ENCODE data around the gene TENT5C.

The TENT5C gene

DNA sequence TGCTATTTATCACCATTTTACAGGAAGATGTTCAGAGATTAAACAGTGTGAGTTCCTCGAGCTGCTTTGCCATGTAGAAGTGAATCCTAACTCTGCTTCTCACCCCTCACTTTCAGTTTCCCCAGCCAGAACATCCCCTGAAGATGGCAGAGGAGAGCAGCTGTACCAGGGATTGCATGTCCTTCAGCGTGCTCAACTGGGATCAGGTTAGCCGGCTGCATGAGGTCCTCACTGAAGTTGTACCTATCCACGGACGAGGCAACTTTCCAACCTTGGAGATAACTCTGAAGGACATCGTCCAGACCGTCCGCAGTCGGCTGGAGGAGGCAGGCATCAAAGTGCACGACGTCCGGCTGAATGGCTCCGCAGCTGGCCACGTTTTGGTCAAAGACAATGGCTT, 16.9 kb downstream of the TENT5C start:
- Histone ChIP-seq H3K4me3 (ENCODE audit: insufficient read length, low read depth) (no peak overlapping the region), H3K9ac (ENCODE audit: insufficient read length, low read depth) (no peak overlapping the region), H3K27me3 (ENCODE audit: insufficient read depth, insufficient read length) (no peaks in the 10 kb centered on the region), H3K36me3 (ENCODE audit: insufficient read depth, insufficient read length, low read length) (peaks cover 12% of the 10 kb centered on the region), H3K4me1 (ENCODE audit: insufficient read depth, insufficient read length) (no peaks in the 10 kb centered on the region), H3K9me3 (ENCODE audit: insufficient read depth, low read length) (no peaks in the 10 kb centered on the region)
- TF ChIP-seq SUZ12 (IDR thresholded peaks at IDR 0.05; ENCODE audit: extremely low read depth, insufficient read depth, insufficient read length) (no peak), YY1 (IDR thresholded peaks at IDR 0.05; ENCODE audit: insufficient read depth, insufficient read length) (no peak), ZNF274 (IDR thresholded peaks at IDR 0.05; ENCODE audit: low read depth, low read length) (no peak)
- no peak for DNase-seq (ENCODE audit: low read depth, low spot score)

DNA sequence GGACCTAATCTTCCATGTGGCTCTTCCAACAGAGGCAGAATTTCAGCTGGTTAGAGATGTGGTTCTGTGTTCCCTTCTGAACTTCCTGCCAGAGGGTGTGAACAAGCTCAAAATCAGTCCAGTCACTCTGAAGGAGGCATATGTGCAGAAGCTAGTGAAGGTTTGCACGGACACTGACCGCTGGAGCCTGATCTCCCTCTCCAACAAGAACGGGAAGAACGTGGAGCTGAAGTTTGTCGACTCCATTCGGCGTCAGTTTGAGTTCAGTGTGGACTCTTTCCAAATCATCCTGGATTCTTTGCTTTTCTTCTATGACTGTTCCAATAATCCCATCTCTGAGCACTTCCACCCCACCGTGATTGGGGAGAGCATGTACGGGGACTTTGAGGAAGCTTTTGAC, 17.3 kb downstream of the TENT5C start:
- TF ChIP-seq ZNF274 (IDR thresholded peaks at IDR 0.05; ENCODE audit: low read depth, low read length) (no peak), YY1 (IDR thresholded peaks at IDR 0.05; ENCODE audit: insufficient read depth, insufficient read length) (no peak), SUZ12 (IDR thresholded peaks at IDR 0.05; ENCODE audit: extremely low read depth, insufficient read depth, insufficient read length) (no peak)
- no peak for DNase-seq (ENCODE audit: low read depth, low spot score)
- H3K4me3 ChIP-seq (ENCODE audit: insufficient read length, low read depth) = no peak overlapping the region
- no peaks in the 10 kb centered on the region for H3K9me3 ChIP-seq (ENCODE audit: insufficient read depth, low read length)
- H3K4me1 ChIP-seq (ENCODE audit: insufficient read depth, insufficient read length) = no peaks in the 10 kb centered on the region
- no peaks in the 10 kb centered on the region for H3K27me3 ChIP-seq (ENCODE audit: insufficient read depth, insufficient read length)
- peaks cover 12% of the 10 kb centered on the region for H3K36me3 ChIP-seq (ENCODE audit: insufficient read depth, insufficient read length, low read length)
- H3K9ac ChIP-seq (ENCODE audit: insufficient read length, low read depth) = no peak overlapping the region

DNA sequence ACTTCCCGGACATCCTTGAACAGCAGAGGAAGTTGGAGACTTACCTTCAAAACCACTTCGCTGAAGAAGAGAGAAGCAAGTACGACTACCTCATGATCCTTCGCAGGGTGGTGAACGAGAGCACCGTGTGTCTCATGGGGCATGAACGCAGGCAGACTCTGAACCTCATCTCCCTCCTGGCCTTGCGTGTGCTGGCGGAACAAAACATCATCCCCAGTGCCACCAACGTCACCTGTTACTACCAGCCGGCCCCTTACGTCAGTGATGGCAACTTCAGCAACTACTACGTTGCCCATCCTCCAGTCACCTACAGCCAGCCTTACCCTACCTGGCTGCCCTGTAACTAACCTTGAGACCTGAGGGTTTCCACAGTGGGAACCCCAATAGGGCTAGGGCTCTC, 17.9 kb downstream of the TENT5C start:
- Histone ChIP-seq H3K36me3 (ENCODE audit: insufficient read depth, insufficient read length, low read length) (peaks cover 12% of the 10 kb centered on the region), H3K9me3 (ENCODE audit: insufficient read depth, low read length) (no peaks in the 10 kb centered on the region), H3K4me1 (ENCODE audit: insufficient read depth, insufficient read length) (no peaks in the 10 kb centered on the region), H3K9ac (ENCODE audit: insufficient read length, low read depth) (no peak overlapping the region), H3K4me3 (ENCODE audit: insufficient read length, low read depth) (no peak overlapping the region), H3K27me3 (ENCODE audit: insufficient read depth, insufficient read length) (no peaks in the 10 kb centered on the region)
- no peak for DNase-seq (ENCODE audit: low read depth, low spot score)
- TF ChIP-seq ZNF274 (IDR thresholded peaks at IDR 0.05; ENCODE audit: low read depth, low read length) (no peak), YY1 (IDR thresholded peaks at IDR 0.05; ENCODE audit: insufficient read depth, insufficient read length) (no peak), SUZ12 (IDR thresholded peaks at IDR 0.05; ENCODE audit: extremely low read depth, insufficient read depth, insufficient read length) (no peak)

DNA sequence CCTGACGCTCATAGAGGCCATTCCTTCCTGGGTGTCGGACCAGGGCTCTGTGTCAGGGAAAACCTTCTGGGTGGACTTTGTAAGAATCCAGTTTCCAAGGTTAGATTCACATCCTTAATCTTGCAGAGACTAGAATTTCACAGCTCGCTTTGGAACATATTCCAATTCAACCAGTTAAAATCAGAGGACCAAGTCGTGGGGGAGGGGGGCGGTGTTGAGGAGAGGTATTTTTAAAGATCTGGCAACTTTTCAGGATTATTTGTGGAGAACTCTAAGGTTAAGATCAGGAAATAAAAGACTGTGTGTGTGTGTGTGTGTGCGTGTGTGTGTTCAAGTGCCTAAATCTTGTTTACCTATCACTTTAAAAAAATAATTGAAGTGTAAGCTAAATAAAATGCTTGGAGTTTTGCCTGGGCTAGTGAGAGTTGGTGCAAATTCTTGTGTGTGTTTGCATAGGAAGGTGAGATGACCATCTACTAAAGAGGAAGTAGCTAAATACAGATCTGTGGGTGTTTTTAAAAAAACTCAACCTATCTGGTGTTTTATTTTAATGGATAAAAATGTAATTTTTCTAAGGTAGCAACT, 21.8 kb downstream of the TENT5C start:
- Histone ChIP-seq H3K9me3 (ENCODE audit: insufficient read depth, low read length) (no peaks in the 10 kb centered on the region), H3K4me3 (ENCODE audit: insufficient read length, low read depth) (no peak overlapping the region), H3K36me3 (ENCODE audit: insufficient read depth, insufficient read length, low read length) (peaks cover 12% of the 10 kb centered on the region), H3K27me3 (ENCODE audit: insufficient read depth, insufficient read length) (no peaks in the 10 kb centered on the region), H3K9ac (ENCODE audit: insufficient read length, low read depth) (no peak overlapping the region), H3K4me1 (ENCODE audit: insufficient read depth, insufficient read length) (no peaks in the 10 kb centered on the region)
- no peak for DNase-seq (ENCODE audit: low read depth, low spot score)
- TF ChIP-seq ZNF274 (IDR thresholded peaks at IDR 0.05; ENCODE audit: low read depth, low read length) = no peak
- no peak for TF ChIP-seq SUZ12 (IDR thresholded peaks at IDR 0.05; ENCODE audit: extremely low read depth, insufficient read depth, insufficient read length)
- no peak for TF ChIP-seq YY1 (IDR thresholded peaks at IDR 0.05; ENCODE audit: insufficient read depth, insufficient read length)

DNA sequence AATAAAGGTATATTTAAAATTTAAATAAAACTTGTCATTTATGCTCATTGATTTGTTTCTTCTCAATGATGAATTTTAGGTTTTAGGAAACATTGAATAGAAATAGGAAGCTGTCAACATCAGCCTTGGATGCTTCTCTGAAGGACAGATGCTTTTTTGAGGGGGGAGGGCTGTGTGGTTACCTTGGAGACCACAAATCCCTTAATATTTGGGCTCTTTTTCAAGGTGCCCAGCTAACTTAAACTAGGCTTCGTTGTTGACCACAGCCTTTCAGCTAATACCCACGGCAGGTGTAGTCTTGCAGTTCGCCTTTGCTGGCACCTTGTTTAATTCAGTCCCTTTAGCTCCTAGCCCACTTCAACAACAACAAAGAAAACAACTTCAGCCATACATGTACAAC, 22.5 kb downstream of the TENT5C start:
- Histone ChIP-seq H3K36me3 (ENCODE audit: insufficient read depth, insufficient read length, low read length) (peaks cover 4% of the 10 kb centered on the region), H3K9me3 (ENCODE audit: insufficient read depth, low read length) (no peaks in the 10 kb centered on the region), H3K4me3 (ENCODE audit: insufficient read length, low read depth) (no peak overlapping the region), H3K27me3 (ENCODE audit: insufficient read depth, insufficient read length) (no peaks in the 10 kb centered on the region), H3K4me1 (ENCODE audit: insufficient read depth, insufficient read length) (peaks cover 6% of the 10 kb centered on the region), H3K9ac (ENCODE audit: insufficient read length, low read depth) (no peak overlapping the region)
- TF ChIP-seq SUZ12 (IDR thresholded peaks at IDR 0.05; ENCODE audit: extremely low read depth, insufficient read depth, insufficient read length) (no peak), ZNF274 (IDR thresholded peaks at IDR 0.05; ENCODE audit: low read depth, low read length) (no peak), YY1 (IDR thresholded peaks at IDR 0.05; ENCODE audit: insufficient read depth, insufficient read length) (no peak)
- DNase-seq (ENCODE audit: low read depth, low spot score) = no peak

DNA sequence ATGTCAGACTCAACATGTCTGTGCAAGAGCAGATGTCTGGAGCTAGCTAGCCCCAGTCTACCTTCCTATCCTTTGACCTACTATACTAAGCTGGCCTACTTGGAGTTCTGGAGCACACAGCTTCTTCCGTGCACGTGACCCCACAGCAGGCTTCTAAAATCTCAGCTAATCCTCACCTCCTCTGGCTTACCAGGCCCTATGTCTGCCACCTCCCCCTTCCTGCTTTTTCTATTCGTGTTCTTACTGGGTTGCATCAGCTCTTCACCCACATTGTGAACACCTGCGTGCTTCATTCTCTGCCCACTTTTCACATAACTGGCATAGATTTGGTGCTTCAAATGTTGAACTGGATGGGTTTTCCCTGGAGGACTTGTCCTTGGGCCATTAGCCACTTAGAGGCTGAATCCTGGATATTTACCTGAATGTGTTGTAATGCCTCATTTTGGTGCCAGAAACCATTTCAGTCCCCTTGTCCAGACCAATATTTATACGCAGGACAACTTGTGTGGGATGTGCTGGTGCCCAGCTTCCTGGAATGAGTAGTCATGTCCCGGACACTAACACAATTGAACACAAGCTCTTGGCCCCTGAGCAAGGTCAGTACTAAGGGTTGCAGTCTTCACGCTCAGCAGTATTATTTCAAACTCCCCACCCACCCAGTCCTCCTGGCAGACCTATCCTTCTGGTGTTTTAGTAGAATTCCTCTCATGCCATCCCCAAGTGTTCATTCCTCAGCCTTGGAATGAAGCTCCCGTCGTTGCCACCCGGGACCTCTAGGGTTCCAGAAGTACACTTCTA, 24.0 kb downstream of the TENT5C start:
- no peaks in the 10 kb centered on the region for H3K9me3 ChIP-seq (ENCODE audit: insufficient read depth, low read length)
- H3K9ac ChIP-seq (ENCODE audit: insufficient read length, low read depth) = no peak overlapping the region
- H3K4me3 ChIP-seq (ENCODE audit: insufficient read length, low read depth) = no peak overlapping the region
- DNase-seq (ENCODE audit: low read depth, low spot score) = no peak
- TF ChIP-seq YY1 (IDR thresholded peaks at IDR 0.05; ENCODE audit: insufficient read depth, insufficient read length) (no peak), SUZ12 (IDR thresholded peaks at IDR 0.05; ENCODE audit: extremely low read depth, insufficient read depth, insufficient read length) (no peak), ZNF274 (IDR thresholded peaks at IDR 0.05; ENCODE audit: low read depth, low read length) (no peak)
- H3K36me3 ChIP-seq (ENCODE audit: insufficient read depth, insufficient read length, low read length) = no peaks in the 10 kb centered on the region
- H3K27me3 ChIP-seq (ENCODE audit: insufficient read depth, insufficient read length) = no peaks in the 10 kb centered on the region
- H3K4me1 ChIP-seq (ENCODE audit: insufficient read depth, insufficient read length) = peaks cover 8% of the 10 kb centered on the region

DNA sequence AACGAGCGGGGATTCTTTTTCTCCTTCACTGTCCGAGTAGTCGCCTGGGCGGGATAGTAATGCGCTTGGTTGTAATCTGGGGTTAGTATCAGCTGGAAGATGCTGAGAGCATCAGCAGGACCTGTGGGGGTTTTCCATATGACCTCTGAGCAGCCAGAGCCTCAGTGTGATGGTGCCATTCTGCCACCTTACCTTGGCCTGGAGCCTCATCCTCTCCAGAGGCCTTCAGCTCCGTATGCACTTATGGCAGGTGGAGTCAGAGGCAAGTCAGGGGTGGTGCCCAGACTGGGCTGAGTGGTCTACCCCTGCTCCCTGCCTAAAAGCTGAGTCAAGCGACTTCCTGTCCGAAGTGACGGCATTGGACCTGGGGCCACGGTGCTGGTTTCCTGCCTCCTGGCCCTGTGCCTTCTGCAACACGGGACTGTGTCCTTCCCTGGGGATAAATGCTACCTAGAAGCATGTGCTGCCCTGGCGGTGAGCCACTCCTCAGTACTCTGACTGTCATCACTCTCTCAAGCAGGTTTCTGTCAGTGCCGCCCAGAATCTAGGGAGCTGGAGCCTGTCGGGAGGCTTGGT, 24.7 kb downstream of the TENT5C start:
- H3K9ac ChIP-seq (ENCODE audit: insufficient read length, low read depth) = no peak overlapping the region
- no peak overlapping the region for H3K4me3 ChIP-seq (ENCODE audit: insufficient read length, low read depth)
- no peaks in the 10 kb centered on the region for H3K9me3 ChIP-seq (ENCODE audit: insufficient read depth, low read length)
- peaks cover 8% of the 10 kb centered on the region for H3K4me1 ChIP-seq (ENCODE audit: insufficient read depth, insufficient read length)
- TF ChIP-seq YY1 (IDR thresholded peaks at IDR 0.05; ENCODE audit: insufficient read depth, insufficient read length) = no peak
- no peak for TF ChIP-seq ZNF274 (IDR thresholded peaks at IDR 0.05; ENCODE audit: low read depth, low read length)
- TF ChIP-seq SUZ12 (IDR thresholded peaks at IDR 0.05; ENCODE audit: extremely low read depth, insufficient read depth, insufficient read length) = no peak
- no peaks in the 10 kb centered on the region for H3K27me3 ChIP-seq (ENCODE audit: insufficient read depth, insufficient read length)
- no peak for DNase-seq (ENCODE audit: low read depth, low spot score)
- no peaks in the 10 kb centered on the region for H3K36me3 ChIP-seq (ENCODE audit: insufficient read depth, insufficient read length, low read length)

All from NT2/D1 (cell line).